CD14-positive monocyte (primary cell): Measurements from ENCODE around the gene PDE8B. TPM values are rescaled to one million over a fixed set of nuclear protein-coding genes. Genes with fewer than 3 reads are reported as not detected.

Experiments used
- DNase-seq, 3 donors: peaks; one replicate each; pipeline ENCODE4 v3.0.0-alpha.2; 2011 to 2022
- H2AFZ ChIP-seq: 2 replicates; pipeline ENCODE4 v1.6.0; 2012; ENCODE audit warnings: mild to moderate bottlenecking, low read depth, low read length, inconsistent platforms; ENCODE audit not compliant: insufficient read depth, poor library complexity, severe bottlenecking
- H3K27ac ChIP-seq, 2 donors: 1 replicate in 1 of 2; 2 replicates in 1 of 2; pipeline ENCODE4 v1.5.1; 2012 to 2013; ENCODE audit warnings: low read length in 2 of 2, control low read depth in 1 of 2, inconsistent platforms in 1 of 2, low read depth in 1 of 2, mild to moderate bottlenecking in 1 of 2
- H3K27me3 ChIP-seq, 2 donors: one replicate each; pipeline versions ENCODE4 v1.6.0 to v1.6.1; 2011 to 2013; ENCODE audit warnings: low read length in 2 of 2; ENCODE audit not compliant: control insufficient read depth in 2 of 2, insufficient read depth in 2 of 2
- H3K36me3 ChIP-seq, 2 donors: replicated peaks in 1 of 2; 1 replicate in 1 of 2; 2 replicates in 1 of 2; pipeline versions ENCODE4 v1.5.1 to v1.6.1; 2012 to 2013; ENCODE audit warnings: low read length in 2 of 2, control low read depth in 1 of 2, inconsistent platforms in 1 of 2, mild to moderate bottlenecking in 1 of 2; ENCODE audit not compliant: insufficient read depth in 2 of 2, control insufficient read depth in 1 of 2
- H3K4me1 ChIP-seq, 2 donors: 1 replicate in 1 of 2; 2 replicates in 1 of 2; pipeline versions ENCODE4 v1.5.1 to v1.6.1; 2012 to 2013; ENCODE audit warnings: low read length in 2 of 2, control low read depth in 1 of 2, inconsistent platforms in 1 of 2, mild to moderate bottlenecking in 1 of 2, moderate library complexity in 1 of 2; ENCODE audit not compliant: insufficient read depth in 2 of 2, control insufficient read depth in 1 of 2
- H3K4me2 ChIP-seq: replicated peaks from 2 replicates; pipeline ENCODE3; 2012; ENCODE audit warnings: low read length, moderate library complexity, mild to moderate bottlenecking; ENCODE audit not compliant: poor library complexity, severe bottlenecking; ENCODE audit errors: extremely low read depth
- H3K4me3 ChIP-seq, 3 experiments: fragments of 200-600 bp in 1 of 3; sonication (generic) in 1 of 3; replicated peaks in 1 of 3; 1 replicate in 2 of 3; 2 replicates in 1 of 3; pipeline ENCODE4 v1.5.1; 2011 to 2013; ENCODE audit warnings: low read length in 3 of 3, mild to moderate bottlenecking in 3 of 3, control low read depth in 2 of 3, low read depth in 2 of 3, inconsistent platforms in 1 of 3, moderate library complexity in 1 of 3
- H3K79me2 ChIP-seq: 2 replicates; pipeline ENCODE4 v1.6.0; 2012; ENCODE audit warnings: mild to moderate bottlenecking, control low read depth, inconsistent platforms, low read length, moderate library complexity; ENCODE audit not compliant: insufficient read depth
- H3K9ac ChIP-seq: 2 replicates; pipeline ENCODE4 v1.6.0; 2017; ENCODE audit warnings: low read length, mild to moderate bottlenecking; ENCODE audit not compliant: insufficient read depth, poor library complexity, severe bottlenecking
- H3K9me3 ChIP-seq, 2 donors: replicated peaks in 1 of 2; 1 replicate in 1 of 2; 2 replicates in 1 of 2; pipeline versions ENCODE4 v1.5.1 to v1.6.1; 2012 to 2013; ENCODE audit warnings: low read length in 2 of 2, control low read depth in 1 of 2; ENCODE audit not compliant: control insufficient read depth in 1 of 2, insufficient read depth in 1 of 2
- H4K20me1 ChIP-seq: 2 replicates; pipeline ENCODE4 v1.6.0; 2012; ENCODE audit warnings: mild to moderate bottlenecking, low read length, control low read depth, moderate library complexity; ENCODE audit not compliant: insufficient read depth
- H3K27ac Mint-ChIP-seq, 7 donors: one replicate each; pipeline ENCODE4 v1.8.0; 2020; ENCODE audit warnings: mild to moderate bottlenecking in 7 of 7, mixed read lengths in 7 of 7, moderate library complexity in 6 of 7, inconsistent platforms in 2 of 7
- H3K27me3 Mint-ChIP-seq, 3 donors: one replicate each; pipeline ENCODE4 v1.8.0; 2021 to 2022; ENCODE audit warnings: low read depth in 3 of 3, mild to moderate bottlenecking in 3 of 3, mixed read lengths in 3 of 3, moderate library complexity in 3 of 3, inconsistent platforms in 1 of 3
- H3K36me3 Mint-ChIP-seq, 2 donors: one replicate each; pipeline ENCODE4 v1.8.0; 2020; ENCODE audit warnings: mixed read lengths in 2 of 2, inconsistent platforms in 1 of 2, mild to moderate bottlenecking in 1 of 2
- H3K4me1 Mint-ChIP-seq: one replicate; pipeline ENCODE4 v1.8.0; 2020; ENCODE audit warnings: mild to moderate bottlenecking, mixed read lengths
- H3K4me3 Mint-ChIP-seq, 2 donors: one replicate each; pipeline ENCODE4 v1.8.0; 2020; ENCODE audit warnings: mild to moderate bottlenecking in 2 of 2, mixed read lengths in 2 of 2, moderate library complexity in 1 of 2
- H3K9me3 Mint-ChIP-seq, 7 donors: one replicate each; pipeline ENCODE4 v1.8.0; 2020 to 2022; ENCODE audit warnings: mixed read lengths in 7 of 7, mild to moderate bottlenecking in 6 of 7, moderate library complexity in 6 of 7, inconsistent platforms in 2 of 7
- WGBS: methylation state at CpG from one replicate; pipeline ENCODE4 v1.1.5; 2013; ENCODE audit warnings: missing lambda C conversion rate; ENCODE audit not compliant: insufficient coverage; 5-methylcytosine and 5-hydroxymethylcytosine counted together
- intact Hi-C, 2 donors: fragments of 100-400 bp; cut with micrococcal nuclease; formaldehyde crosslinking; loops; one replicate each; pipeline versions ENCODE4 v1.15.0 to v1.15.1; 2023
- polyA plus RNA-seq, 3 donors: library from polyadenylated mRNA; depleted of rRNA in 1 of 3; unstranded in 2 of 3; stranded (reverse) in 1 of 3; fragments of 300-500 nt in 2 of 3; fragments of >200 nt in 1 of 3; fragmentation: Illumina TruSeq in 2 of 3; gene quantifications; 1 replicate in 2 of 3; 2 replicates in 1 of 3; pipeline ENCODE4 v1.2.3, GENCODE V29; 2012 to 2021
- TF ChIP-seq, protein P1 (sequence below): fragments of 200-600 bp; IDR thresholded peaks from one replicate; pipeline ENCODE4 v1.8.0; 2022; ENCODE audit warnings: antibody characterized with exemption, mild to moderate bottlenecking

The PDE8B gene
- polyA plus RNA-seq, 3 donors = 0.11 to 0.61 (median 0.29) TPM

DNA sequence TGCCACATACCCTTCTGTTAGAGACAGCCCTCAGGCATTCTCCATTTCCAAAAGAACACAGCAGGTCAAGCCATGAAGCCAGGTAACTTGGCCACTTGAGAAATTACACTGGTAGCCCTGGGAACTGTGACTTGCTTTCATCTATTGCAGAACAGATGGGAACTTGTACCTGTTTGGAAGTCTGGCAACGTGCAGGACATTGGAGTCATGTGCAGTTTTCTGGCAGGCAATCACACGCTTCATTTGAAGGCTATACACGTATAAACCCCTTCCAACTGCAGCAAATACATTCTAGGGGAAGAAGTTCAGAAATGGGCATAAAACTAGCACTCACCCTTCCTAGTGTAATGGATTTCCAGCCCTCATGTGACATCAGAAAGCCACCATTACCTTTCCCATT, 227.6 kb downstream of the PDE8B start:
- Histone ChIP-seq H3K9me3 (no peaks in the 10 kb centered on the region), H3K4me2 (no peak overlapping the region), H3K4me3 (no peak overlapping the region), H3K79me2 (no peaks in the 10 kb centered on the region), H3K9ac (no peak overlapping the region), H3K27ac (no peak overlapping the region), H2AFZ (no peak overlapping the region), H4K20me1 (no peaks in the 10 kb centered on the region), H3K27me3 (no peaks in the 10 kb centered on the region), H3K4me1 (no peaks in the 10 kb centered on the region), H3K36me3 (peaks cover 73 to 90% of the 10 kb centered on the region in 2 donors)
- Mint-ChIP-seq H3K27ac (no peak overlapping the region), H3K4me3 (no peak overlapping the region), H3K9me3 (peaks cover 0 to 3% (median 0%) of the 10 kb centered on the region in 7 donors), H3K4me1 (no peaks in the 10 kb centered on the region), H3K27me3 (no peaks in the 10 kb centered on the region), H3K36me3 (peaks cover 68 to 76% of the 10 kb centered on the region in 2 donors)
- intact Hi-C loops = no loop called here
- WGBS = no CpG with 5 or more reads among the region's 3 CpGs
- no peak for DNase-seq
- TF ChIP-seq, protein P1, sequence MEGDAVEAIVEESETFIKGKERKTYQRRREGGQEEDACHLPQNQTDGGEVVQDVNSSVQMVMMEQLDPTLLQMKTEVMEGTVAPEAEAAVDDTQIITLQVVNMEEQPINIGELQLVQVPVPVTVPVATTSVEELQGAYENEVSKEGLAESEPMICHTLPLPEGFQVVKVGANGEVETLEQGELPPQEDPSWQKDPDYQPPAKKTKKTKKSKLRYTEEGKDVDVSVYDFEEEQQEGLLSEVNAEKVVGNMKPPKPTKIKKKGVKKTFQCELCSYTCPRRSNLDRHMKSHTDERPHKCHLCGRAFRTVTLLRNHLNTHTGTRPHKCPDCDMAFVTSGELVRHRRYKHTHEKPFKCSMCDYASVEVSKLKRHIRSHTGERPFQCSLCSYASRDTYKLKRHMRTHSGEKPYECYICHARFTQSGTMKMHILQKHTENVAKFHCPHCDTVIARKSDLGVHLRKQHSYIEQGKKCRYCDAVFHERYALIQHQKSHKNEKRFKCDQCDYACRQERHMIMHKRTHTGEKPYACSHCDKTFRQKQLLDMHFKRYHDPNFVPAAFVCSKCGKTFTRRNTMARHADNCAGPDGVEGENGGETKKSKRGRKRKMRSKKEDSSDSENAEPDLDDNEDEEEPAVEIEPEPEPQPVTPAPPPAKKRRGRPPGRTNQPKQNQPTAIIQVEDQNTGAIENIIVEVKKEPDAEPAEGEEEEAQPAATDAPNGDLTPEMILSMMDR = no peak

DNA sequence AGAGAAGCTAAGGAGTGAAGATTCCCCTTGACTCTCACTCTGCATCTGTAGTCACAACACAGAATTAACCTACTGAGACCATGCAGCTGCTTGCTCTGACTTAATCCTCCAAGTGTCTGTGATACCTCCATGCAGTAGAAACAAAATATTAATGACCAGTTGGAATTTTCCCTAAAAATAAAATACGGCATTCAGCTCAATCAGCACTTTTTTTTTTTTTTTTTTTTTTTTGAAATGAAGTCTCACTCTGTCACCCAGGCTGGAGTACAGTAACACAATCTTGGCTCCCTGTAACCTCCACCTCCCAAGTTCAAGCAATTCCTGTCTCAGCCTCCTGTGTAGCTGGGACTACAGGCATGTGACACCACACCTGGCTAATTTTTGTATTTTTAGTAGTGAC, 233.2 kb downstream of the PDE8B start:
- intact Hi-C loops = no loop called here
- TF ChIP-seq, protein P1 = no peak
- peaks cover 69 to 84% of the 10 kb centered on the region in 2 donors for H3K36me3 Mint-ChIP-seq
- Histone ChIP-seq H3K4me1 (no peaks in the 10 kb centered on the region), H3K36me3 (peaks cover 49 to 73% of the 10 kb centered on the region in 2 donors), H4K20me1 (no peaks in the 10 kb centered on the region), H3K27ac (no peak overlapping the region), H3K4me3 (no peak overlapping the region), H3K79me2 (no peaks in the 10 kb centered on the region), H3K27me3 (no peaks in the 10 kb centered on the region), H3K4me2 (no peak overlapping the region), H3K9me3 (no peaks in the 10 kb centered on the region), H3K9ac (no peak overlapping the region), H2AFZ (no peak overlapping the region)
- H3K27ac Mint-ChIP-seq = no peak overlapping the region
- WGBS = no CpG with 5 or more reads among the region's 1 CpG
- H3K4me3 Mint-ChIP-seq = no peak overlapping the region
- H3K4me1 Mint-ChIP-seq = no peaks in the 10 kb centered on the region
- no peaks in the 10 kb centered on the region for H3K27me3 Mint-ChIP-seq
- DNase-seq = no peak
- peaks cover 0 to 6% (median 0%) of the 10 kb centered on the region in 7 donors for H3K9me3 Mint-ChIP-seq
